DMS153 treated with DMSO at 0.1 percent for 48 hours (cell line): Measurements from ENCODE around the gene NRTN.
A peak's percentile ranks its signal among the peaks of the same experiment; 100 is the strongest.

Experiments used
- DNase-seq: peaks from one replicate; lab custom pipeline; 2025; ENCODE audit not compliant: unreplicated experiment; lab: John Stamatoyannopoulos, UW

The NRTN gene

GRCh38 chr19:5789886-5790558 is 14.8 kb upstream of the NRTN start:
- no peak for DNase-seq

- DNase-seq, result peak; percentile 91
These were observed 14.0 kb upstream of the NRTN start, which contains the start of gene DUS3L for GRCh38 chr19:5790559-5791520. Gene DUS3L (minus strand): TSS chr19:5791163. CDS start chr19:5791141, 22 bp downstream.

GRCh38 chr19:5792224-5792623 is 12.6 kb upstream of the NRTN start:
- DNase-seq, result no peak

GRCh38 chr19:5793188-5793587 is 11.7 kb upstream of the NRTN start:
- no peak for DNase-seq

DNA sequence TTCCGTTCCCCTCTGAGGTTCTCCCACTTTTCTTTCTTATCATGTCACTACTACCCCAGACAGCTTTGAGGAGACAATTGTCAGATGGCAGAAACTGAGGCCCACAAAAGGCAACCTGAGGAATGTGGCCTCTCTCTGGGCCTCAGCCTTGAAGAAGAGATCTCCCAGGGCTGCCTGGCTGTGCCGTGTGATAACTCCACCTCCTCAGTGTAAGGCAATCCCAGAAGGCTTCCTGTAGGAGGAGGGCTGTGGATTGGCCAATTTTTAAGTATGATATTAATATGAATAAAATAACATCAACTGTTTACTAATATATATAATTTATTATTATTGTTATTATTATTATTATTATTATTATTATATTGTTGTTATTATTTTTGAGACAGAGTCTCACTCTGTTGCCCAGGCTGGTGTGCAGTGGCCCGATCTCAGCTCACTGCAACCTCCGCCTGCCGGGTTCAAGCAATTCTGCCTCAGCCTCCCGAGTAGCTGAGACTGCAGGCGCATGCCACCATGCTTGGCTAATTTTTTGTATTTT is 9.4 kb upstream of the NRTN start:
- DNase-seq, result no peak

DNA sequence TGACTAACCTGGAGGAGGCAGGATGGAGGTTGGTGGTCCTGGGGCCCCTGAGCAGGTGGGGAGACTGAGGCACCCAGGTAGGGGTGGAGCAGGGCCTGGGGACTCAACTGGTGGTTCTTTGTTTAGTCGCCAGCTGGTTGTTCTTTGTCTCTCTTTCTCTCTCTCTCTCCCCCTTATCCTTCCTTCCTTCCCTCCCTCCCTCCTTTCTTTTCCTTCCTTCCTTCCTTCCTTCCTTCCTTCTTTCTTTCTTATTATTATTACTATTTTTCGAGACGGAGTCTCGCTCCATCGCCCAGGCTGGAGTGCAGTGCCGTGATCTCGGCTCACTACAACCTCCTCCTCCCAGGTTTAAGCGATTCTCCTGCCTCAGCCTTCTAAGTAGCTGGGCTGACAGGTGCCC is 6.6 kb upstream of the NRTN start:
- no peak for DNase-seq

- no peak for DNase-seq
These were observed 5.3 kb upstream of the NRTN start for GRCh38 chr19:5799247-5800241.

- no peak for DNase-seq
These were observed 4.3 kb upstream of the NRTN start for GRCh38 chr19:5800361-5801270.

DNA sequence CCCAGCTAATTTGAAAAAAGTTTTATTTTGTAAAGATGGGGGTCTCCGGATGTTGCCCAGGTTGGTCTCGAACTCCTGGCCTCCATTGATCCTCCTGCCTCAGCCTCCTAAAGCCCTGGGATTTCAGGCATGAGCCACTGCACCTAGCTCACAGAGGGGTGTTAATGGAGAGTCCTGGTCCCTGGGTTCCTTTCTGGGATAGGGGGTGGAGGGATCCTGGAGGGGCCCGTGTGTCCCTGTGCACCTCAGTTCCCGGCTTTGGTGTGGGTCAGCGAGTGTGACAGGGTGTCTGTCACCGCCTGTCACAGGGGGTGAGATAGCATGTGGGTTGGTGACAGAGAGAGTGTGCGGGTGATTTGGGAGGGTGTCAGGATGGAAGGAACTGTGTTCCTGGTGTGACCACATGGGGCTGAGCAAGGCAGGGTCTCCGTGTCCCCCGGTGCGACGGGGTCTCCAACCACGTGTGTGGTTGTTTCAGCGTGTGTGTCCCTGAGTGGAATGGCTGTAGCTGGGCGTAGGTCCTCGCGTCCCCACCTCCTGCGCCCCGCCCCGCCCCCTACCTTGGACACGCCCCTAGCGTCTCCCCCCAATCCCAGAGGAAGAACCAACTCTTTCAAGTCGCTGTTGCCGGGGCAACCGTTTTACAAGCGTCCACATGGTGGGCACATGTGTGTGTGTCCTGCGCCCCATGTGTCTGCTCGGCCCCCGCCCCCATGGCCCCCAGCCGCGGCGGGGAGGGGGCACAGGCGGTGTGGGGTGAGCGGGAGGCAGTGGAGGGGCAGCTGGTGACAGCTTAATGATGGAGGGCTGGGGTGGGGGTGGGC is 2.9 kb upstream of the NRTN start:
- no peak for DNase-seq

DNA sequence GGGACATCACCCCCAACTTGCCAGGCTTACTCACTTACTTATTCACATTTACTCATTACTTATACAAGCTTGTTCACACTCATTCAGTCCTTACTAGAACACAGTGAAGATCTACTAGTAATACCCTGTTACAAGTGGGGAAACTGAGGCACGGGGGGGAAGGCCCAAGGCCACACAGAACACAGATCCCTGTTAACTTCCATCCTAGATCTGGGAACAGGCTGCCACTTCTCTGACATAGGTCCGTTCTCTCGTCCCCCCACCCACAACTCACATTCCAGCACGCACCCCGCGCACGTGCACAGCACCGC is 1.5 kb upstream of the NRTN start:
- no peak for DNase-seq

GRCh38 chr19:5803752-5804515 is 933 bp upstream of the NRTN start:
- DNase-seq, result peak; percentile 82

GRCh38 chr19:5805462-5806132 is 730 bp downstream of the NRTN start:
- DNase-seq, result peak; percentile 55

DNA sequence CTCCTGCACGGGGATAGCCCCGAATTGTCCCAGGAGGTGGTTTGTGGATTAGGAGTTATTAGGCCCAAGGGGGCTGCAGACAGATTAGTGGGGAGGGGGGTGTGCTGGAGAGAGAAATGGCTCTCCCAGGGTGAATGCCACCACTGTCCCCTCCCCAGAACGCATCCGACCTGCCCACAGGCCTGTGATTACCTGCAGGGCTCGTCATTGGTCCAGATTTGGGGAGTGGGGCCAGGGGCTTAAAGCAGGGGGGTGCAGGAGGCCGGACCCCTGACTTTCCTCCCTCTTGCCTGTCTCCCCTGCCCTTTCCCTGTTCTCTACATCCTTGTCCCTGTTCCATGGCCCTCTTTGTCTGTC is 1.2 kb downstream of the NRTN start:
- DNase-seq, result no peak

GRCh38 chr19:5806905-5807304 is 2.0 kb downstream of the NRTN start:
- no peak for DNase-seq

DNA sequence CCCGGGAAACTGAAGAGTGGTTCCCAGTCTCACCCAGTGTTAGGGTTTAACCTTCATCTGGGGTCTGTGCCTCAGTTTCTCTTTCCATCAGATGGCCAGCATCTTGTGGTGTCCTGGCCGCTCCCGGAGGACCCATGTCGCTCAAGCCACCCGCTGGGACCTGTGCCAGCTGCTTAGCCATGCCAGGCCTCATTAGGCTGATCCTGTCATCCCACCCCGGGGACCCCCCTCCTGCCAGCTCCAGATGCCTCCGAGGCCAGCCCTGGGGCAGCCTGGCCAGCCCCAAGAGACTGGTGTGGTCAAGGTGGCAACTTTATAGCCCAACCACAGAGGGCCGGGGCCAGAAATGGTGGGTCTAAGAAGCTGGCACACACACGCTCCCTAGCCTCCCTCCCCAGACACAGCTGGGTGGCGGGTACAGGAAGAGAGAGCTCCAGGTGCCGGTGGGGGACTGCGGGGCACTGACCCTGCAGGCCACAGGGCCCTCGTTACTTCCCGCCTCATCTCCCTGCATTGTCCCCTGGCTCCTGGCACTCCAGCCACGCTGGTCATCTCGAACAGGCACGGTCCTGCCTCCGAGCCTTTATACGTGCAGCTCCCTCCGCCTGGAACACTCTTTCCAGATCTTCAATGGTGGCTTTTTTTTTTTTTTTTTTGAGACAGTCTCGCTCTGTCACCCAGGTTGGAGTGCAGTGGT is 3.4 kb downstream of the NRTN start:
- DNase-seq, result no peak

DNA sequence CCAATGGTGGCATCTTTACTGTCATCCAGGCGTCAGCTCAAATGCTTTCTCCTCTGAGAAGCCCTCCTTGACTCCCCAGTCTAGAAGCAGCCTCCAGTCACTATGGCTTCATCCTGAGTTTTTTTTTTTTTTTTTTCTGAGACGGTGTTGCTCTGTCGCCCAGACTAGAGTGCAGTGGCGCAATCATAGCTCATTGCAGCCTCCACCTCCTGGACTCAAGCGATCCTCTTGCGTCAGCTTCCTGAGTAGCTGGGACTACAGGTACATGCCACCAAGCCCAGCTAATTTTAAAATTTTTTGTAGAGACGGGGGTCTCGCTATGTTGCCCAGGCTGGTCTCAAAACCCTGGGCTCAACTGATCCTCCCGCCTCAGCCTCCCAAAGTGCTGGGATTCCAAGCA is 4.2 kb downstream of the NRTN start:
- DNase-seq, result no peak

GRCh38 chr19:5809469-5809868 is 4.6 kb downstream of the NRTN start:
- DNase-seq, result no peak
